Glomerular endothelial cell (primary cell): ENCODE data around the gene SAG. TPM values are rescaled to one million over a fixed set of nuclear protein-coding genes. Genes with fewer than 3 reads are reported as not detected.
"Not testable (repeated sequence)": the region's sequence is repeated elsewhere in the genome, so short reads cannot be mapped to it uniquely, and the experiment has no call there.

Experiments used
- DNase-seq: peaks from one replicate; pipeline ENCODE4 v3.0.0-alpha.2; 2011; ENCODE audit warnings: low read depth, low spot score; ENCODE audit errors: extremely low read depth
- total RNA-seq: library from RNA; depleted of rRNA; stranded (reverse); fragments of >200 nt; gene quantifications from 2 replicates; pipeline ENCODE4 v1.2.3, GENCODE V29; 2015

SAG gene
- total RNA-seq, 1 donor from 2014 or later = not detected

DNA sequence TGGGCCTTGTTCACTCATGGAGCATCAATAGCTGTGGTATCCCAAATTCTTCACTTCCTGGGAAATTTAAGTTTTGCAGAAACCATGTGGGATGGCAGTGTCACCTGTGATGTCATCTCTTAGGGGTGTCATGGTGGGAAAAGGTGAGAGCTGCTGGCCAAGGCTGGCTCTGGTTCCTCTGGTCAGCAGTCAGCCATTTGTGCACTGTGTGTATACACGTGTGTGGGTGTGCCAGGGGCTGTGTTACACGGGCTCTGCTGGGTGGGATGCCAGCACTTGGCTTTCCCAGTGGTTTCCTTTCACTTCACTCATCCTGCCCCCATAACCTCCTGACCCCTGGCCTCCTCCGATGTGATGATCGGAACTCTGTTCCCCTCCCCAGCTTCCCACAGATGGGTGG lies 21.3 kb downstream of the SAG start:
- DNase-seq = no peak

DNA sequence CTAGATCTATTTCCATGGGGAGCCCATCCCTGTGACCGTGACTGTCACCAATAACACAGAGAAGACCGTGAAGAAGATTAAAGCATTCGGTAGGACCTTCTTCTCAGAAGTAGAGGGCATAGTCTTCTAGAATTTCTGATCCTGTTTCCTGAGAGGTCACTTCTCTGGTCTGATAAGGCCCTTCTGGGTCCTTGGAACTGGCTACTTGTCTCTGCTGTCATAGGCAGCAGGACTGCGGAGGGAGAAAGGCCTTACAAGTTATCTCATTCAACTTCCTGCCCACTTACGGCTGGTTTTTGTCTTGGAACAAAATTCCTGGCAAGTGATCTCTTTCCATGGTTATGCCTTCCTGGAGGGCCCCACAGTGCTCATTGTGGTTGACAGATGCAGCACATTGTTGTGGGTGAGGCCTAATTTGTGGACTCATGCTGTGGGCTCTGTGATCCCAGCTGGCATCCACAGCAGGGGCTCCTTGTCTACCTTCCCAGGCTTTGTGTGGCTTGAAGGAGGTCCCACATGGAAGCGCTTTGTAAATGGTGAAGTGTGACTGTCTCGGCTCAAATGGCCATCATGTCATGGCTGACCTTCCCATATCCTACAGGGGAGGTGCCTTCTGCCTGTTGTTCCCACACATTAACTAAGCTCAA lies 22.0 kb downstream of the SAG start:
- DNase-seq = no peak

DNA sequence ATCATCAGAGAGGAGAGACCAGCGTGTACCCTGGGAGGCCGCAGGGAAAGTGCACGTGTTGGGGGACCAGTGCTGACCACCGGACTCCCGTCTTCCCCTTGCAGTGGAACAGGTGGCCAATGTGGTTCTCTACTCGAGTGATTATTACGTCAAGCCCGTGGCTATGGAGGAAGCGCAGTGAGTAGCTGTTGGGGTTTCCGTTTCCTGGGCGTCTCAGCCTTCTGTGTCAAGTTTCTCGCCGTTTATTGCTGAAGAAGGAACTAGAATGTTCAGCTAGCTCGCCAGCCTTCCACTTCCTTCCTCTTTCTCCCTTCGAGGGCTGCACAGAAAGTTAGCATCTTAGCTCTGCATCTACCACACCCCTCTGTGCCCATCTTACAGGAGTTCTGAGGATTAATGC lies 23.9 kb downstream of the SAG start:
- no peak for DNase-seq

DNA sequence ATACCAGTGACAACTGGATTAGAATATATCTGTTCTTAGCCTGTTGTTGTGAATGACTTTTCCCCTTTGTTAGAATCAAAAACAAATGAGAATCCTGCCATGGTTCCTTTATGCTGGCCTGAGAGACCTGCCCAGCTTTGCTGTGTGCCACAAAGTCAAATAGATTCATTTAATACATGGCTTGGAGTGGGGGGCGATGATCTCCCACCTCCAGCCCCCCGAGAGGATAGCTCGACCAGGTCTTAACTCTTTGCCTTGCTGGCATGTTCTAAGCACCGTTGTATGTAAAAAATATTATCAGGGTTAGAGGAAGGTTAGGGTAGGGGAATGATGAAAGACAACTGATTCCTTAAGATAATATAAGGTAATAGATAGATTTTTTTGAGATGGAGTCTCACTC lies 24.5 kb downstream of the SAG start:
- no peak for DNase-seq

DNA sequence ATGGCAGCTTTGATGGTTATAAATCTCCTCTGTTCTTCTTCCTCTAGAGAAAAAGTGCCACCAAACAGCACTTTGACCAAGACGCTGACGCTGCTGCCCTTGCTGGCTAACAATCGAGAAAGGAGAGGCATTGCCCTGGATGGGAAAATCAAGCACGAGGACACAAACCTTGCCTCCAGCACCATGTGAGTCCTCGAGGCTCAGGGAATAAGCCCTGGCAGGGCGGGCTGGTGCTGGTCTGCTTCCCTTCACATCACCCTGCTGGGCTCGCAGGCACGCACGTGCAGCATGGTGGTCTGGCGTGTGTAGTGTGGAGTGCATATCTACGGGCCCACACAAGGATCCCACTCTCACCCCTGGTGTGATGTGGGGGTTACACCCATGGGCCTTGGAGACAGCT lies 27.3 kb downstream of the SAG start:
- DNase-seq = no peak

DNA sequence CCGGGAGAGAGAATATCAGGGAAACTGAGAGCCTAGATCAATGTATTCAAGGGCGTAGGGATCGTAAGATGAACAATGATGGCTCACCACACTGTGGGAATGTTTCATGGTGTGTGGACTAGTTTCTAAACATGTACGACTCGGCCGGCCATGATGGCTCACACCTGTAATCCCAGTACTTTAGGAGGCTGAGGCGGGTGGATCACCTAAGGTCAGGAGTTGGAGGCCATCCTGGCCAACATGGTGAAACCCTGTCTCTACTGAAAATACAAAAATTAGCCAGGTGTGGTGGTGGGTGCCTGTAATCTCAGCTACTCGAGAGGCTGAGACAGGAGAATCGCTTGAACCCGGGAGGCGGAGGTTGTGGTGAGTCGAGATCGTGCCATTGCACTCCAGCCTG lies 28.5 kb downstream of the SAG start:
- DNase-seq = not testable (repeated sequence)

DNA sequence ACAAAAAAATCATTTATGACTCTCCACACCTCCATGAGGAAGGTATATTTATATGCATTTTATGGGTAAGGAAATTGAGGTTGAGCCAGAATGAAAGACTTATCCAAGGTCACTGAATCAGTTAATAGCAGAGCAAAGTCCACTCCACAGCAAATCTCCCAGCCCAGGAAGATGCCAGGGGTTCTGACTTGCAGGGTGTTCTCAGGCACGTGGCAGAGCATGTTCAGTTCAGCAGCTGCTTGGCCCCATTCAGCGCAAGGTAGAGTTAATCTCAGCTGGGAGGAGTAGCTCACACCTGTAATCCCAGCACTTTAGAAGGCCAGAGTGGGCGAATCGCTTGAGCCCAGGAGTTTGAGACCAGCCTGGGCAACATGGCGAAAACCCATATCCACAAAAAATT lies 28.9 kb downstream of the SAG start:
- no peak for DNase-seq

DNA sequence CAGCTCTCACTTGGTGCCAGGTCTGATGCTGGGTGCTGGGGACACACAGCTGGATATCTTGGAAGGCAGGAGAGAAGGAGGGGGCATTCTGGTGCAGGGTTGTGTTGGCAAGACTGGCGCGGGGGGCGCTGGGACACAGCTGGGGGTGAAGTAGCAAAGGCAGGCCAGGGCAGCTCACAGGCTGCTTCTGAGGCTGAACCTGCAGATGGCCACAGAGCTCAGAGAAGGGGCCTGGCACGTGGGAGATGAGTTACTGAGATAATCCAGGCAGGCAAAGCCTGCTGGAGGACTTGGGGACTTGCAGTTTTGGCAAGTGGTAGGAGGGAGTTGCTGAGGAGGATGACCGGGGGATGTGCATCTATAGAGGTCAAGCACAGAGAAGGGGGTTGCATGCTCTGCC lies 30.4 kb downstream of the SAG start:
- no peak for DNase-seq

DNA sequence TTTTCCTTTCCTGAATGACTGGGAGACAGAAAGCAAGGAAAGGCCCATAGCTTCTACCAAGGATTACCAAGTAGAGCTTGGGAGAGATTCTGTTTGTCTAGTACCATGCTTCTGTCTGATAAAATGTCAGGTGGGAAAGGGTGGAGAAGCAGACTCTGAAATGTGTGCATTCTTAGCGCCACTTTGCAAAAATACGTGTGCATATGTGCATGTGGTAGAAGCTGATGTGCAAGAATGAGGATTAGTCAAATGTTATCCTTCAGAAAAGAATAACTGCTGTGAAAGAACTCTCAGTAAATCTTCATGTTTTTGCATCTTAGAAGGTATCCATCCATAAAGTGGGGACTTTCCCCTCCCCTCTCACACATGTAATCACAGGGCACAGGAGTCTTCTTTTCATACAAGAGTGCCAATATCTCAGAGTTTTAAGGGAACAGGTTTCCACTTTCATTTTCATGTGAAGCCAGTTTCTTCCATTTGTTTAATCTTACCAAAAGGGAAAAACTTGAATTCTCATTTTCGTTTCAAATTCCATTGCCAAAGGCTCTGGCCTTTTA lies 31.3 kb downstream of the SAG start:
- DNase-seq = no peak

DNA sequence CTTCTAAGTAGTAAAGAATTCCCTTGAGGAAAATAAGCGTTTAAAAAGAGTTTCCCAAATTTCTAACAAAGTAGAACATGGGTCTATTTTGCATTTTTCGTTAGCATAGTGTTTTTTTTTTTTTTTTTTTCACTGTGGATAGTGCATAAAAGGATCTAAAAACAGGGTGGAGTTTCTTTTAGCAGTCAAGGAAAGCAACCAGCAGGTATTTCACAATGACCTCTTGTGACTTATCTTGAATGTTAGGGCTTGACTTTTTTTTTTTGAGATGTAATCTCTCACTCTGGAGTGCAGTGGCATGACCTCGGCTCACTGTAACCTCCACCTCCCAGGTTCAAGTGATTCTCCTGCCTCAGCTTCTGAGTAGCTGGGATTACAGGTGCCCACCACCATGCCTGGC lies 31.8 kb downstream of the SAG start:
- DNase-seq = no peak

DNA sequence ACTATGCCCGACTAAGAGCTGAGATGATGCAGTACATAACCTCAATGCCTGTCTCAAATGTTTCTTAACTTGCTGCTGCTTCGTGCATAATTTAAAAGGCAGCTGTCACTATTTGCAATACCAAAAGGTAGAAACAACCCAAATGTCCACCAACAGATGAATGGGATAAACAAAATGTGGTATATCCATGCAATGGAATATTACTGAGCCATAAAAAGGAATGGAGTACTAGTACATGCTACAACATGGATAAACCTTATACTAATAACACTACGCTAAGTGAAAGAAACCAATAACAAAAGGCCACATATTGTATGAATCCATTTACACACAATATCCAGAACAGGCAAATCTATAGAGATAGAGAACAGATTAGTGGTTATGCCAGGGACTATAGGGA lies 33.7 kb downstream of the SAG start:
- no peak for DNase-seq

DNA sequence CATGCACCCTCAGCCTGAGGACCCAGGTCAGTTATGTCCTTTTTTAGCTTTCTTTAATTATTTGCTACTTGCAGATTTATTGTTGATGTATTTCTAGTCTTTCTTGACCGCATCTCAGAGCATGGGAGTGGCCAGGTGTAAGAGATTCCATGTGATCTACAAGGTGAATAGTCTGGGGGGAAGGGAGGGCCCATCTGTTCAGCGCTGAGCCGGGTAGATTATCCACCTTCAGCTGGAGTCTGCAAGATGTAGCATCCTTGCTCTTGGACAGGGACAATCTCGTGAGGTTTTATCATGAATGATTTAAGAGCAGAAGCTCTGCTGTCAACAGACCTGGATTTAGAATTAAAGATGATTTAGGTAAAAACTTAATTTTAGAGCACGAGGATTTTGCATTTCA lies 34.7 kb downstream of the SAG start:
- DNase-seq = no peak

DNA sequence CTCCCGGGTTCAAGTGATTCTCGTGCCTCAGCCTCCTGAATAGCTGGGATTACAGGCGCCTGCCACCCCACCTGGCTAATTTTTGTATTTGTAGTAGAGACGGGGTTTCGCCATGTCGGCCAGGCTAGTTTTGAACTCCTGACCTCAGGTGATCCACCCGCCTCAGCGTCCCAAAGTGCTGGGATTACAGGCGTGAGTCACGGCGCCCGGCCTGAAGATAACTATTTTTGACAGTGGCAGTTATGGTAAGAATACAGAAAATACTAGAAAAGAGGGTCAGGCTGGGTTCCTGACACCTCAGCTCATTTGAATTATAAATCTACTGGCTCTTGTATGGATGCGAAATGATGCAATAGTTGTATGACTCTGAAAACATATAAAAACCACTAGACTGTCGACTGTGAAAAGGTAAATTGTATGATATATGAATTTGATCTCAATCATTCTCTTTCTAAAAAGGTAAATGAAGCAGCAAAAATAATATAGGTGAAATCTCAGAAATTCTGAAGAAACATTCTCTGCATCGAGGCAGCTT lies 35.6 kb downstream of the SAG start:
- DNase-seq = no peak

DNA sequence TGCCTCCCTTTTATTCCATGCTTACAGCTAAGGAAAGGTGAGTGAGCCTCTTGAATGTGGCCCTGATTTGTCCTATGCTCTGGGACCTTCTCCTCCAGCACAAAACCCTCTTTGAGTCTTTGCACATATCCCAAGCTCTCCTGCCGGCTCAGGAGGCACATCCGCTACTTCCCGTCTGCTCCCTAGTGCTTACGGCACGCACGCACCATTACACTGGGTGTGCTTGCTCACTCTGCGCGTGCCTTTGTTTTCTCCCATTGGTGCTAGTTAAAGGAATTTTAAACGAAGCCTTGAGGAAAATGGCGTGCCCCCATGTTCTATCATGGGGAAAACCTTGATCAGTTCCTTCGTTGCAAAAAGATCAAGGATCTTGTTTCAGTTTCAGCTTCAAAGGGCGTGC lies 38.8 kb downstream of the SAG start:
- DNase-seq = no peak

DNA sequence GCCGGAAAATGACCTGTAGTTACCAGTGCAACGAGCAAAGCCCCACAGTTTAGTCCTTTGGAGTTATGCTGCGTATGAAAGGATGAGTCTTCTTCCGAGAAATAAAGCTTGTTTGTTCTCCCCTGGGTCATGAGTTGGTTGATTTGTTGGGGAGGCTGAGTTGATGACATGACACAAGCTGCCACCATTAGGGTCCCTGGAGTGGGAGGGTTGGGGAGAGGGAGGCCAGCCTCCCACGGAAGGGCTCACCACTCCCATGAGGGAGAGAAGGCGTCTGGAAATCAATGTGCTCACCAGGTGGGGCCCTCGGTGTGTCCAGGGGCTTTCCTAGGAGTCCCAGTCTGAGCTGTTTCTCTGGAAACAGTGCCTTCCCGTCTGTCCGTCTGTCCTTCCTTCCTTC lies 39.3 kb downstream of the SAG start:
- DNase-seq = no peak

DNA sequence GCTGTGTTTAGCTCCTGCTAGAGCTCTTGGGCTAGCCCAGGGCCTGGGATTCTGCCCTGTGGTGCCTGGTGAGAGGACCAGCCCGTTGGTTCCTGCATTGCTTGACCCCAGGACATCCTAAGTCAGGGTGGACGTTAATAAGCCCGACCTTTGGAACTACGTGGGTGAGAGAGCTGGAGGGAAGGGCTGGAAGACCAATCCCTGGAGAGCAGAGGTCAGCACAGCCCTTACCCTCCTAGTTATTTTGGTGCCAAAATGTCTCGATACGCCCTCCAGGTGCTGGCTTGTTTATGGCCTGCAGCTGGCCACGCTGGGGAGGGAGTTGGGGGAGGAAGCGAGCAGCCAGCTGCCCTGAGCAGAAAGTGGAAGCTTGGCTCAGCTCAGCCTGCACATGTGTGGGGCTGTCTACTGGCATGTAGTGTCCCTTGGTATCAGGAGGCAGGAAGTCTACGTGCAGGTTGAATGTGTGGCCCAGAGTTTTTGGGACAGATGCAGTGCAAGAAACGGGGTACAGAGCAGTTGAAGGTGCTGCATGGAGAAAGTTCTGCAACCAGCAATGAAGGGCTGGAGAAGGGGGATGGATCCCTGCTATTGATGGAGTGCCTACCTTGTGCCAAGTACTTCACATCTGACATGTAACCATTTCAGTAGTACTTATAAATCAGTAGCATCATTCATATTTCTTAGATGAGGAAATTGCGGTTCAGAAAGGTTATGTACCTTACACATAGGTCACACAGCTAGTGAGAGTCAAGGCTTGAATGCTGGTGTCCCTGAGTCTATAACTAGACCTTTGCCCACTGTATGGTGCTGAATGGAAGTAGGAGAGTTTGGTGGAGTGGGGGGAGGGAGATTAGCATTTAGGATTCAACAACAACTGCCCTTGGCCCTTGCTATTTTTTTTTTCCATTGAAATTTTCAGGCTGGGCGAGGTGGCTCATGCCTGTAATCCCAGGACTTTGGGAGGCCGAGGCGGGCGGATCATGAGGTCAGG lies 41.7 kb downstream of the SAG start:
- DNase-seq = no peak

DNA sequence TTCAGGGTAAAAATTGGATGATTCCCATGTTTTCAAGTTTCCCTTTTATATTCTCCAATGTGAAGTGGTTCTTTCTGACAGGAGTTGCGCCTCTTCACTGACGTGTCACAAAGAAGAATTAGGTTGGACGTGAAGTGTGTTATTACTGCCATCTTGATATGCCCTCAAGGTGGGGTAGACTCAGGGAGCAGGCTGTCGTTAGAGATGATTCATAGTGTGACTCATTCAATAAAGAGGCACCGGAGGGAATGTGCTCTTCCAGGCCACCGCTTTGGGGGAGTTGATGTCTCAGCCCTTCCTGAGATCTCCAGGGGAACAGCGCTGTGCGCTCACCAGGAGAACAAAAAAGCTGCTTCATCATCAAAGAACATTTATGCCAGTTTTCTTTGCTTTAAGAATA lies 43.1 kb downstream of the SAG start:
- peak; percentile 33 for DNase-seq

DNA sequence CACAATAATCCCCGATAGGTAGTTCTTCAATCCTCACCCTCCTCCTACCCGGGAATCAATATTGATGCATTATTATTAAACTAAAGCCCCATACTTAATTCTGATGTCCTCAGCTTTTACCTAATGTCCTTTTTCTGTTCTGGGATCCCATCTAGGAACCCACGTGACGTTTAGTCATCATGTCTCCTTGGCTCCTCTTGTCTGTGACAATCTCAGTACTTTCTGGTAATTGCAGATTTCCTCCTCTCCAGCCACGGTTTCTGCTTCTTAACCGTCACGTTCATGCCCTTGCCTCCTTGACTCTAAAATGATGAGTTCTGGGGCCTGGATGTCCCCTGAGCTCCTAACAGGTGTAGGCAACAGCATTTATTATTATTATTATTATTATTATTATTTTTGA lies 43.8 kb downstream of the SAG start:
- no peak for DNase-seq

DNA sequence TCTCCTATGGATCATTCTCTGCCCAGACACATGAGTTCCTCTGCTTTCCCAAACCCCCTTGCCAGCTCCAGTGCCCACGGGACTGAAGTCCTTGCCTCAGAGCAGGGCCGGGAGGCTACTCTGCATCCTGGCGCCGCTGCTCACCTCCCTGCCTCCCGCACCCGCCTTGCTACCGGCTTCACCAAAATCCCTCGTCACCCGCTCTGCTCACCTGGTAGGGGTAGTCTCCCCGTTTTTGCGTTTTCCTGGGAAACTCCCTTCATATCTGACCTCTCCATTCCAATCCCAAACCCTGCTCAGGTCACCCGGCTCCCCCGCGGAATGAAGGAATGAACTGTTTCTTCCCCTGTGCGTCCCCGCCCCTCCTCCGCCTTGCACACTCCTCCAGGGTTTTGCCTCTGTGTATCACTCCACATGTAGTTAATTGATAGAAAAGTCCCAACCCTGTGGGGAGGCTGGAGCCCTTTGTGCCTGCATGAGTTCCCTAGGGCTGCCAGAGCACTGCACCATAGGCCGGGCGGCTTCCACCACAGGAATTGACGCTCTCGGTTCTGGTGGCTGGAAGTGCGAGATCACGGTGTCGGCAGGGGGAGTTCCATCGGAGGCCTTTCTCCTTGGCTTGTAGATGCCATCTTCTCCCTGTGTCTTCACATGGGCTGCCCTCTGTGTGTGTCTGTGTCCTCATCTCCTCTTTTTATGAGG lies 44.7 kb downstream of the SAG start:
- DNase-seq = no peak

DNA sequence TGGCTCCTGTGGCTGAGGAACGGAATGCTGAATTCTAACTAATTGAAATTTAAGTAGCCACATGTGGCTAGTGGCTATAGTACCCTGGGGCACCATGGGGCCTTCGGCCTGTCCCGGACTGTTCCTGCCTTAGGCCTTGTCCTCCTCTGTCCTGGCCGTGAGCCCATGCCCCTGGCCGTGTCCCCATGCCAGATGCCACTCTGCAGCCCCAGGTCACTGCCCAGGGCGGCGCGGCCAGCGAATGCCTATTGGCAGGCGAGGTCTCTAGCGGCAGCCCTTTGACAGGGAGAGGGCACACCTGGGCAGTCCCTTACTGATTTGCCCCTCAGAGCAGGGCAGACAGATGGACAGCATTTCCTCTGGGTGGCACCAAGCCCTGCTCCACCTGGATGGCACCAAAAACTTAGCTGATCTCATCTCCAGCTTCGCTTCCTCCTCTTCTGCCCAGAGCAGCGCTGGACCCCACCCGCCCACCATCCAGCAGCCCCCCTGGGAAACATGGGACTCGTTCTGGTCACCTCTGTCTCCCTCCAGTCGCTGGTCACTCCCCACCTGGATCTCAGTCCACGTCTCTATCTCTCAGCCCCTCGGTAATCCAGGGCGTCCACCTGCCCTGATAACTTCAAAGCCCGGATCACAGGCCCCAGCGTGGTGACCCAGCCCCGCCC lies 45.6 kb downstream of the SAG start:
- no peak for DNase-seq
